Gastrocnemius medialis (tissue), 4 donors: ENCODE data around the gene CERS6. TPM values are rescaled to one million over a fixed set of nuclear protein-coding genes. Genes with fewer than 3 reads are reported as not detected.

Source experiments
- ATAC-seq, 2 donors: fragments of 150-250 bp; one replicate each; pipeline ENCODE4 v1.9.1; 2016
- DNase-seq, 2 donors: peaks; one replicate each; pipeline ENCODE4 v3.0.0-alpha.2; 2019
- H3K27ac ChIP-seq, 4 donors: fragments of 200-600 bp; sonication (generic); 1 replicate in 1 of 4; 2 replicates in 3 of 4; pipeline ENCODE4 v1.5.1; 2016 to 2018; ENCODE audit warnings: mild to moderate bottlenecking in 2 of 4, moderate library complexity in 1 of 4
- H3K27me3 ChIP-seq, 3 donors: fragments of 200-600 bp; sonication (generic) in 2 of 3; 1 replicate in 1 of 3; 2 replicates in 2 of 3; pipeline versions ENCODE4 v1.5.1 to v1.6.0; 2016 to 2019; ENCODE audit warnings: mild to moderate bottlenecking in 1 of 3, moderate library complexity in 1 of 3
- H3K36me3 ChIP-seq, 2 donors: fragments of 200-600 bp; sonication (generic) in 1 of 2; one replicate each; pipeline ENCODE4 v1.5.1; 2017 to 2018
- H3K4me1 ChIP-seq, 2 donors: fragments of 200-600 bp; sonication (generic) in 1 of 2; one replicate each; pipeline ENCODE4 v1.5.1; 2016 to 2017; ENCODE audit warnings: mild to moderate bottlenecking in 2 of 2
- H3K4me3 ChIP-seq, 4 donors: fragments of 200-600 bp; sonication (generic) in 3 of 4; 1 replicate in 1 of 4; 2 replicates in 3 of 4; pipeline ENCODE4 v1.5.1; 2016 to 2019; ENCODE audit warnings: mild to moderate bottlenecking in 2 of 4
- H3K9me3 ChIP-seq, 3 donors: fragments of 200-600 bp; sonication (generic) in 2 of 3; 1 replicate in 1 of 3; 2 replicates in 2 of 3; pipeline ENCODE4 v1.5.1; 2016 to 2019
- POLR2A ChIP-seq, 2 donors: fragments of 450-650 bp; IDR thresholded peaks; one replicate each; pipeline ENCODE4 v1.6.1; 2017; ENCODE audit warnings: antibody characterized with exemption in 2 of 2, mild to moderate bottlenecking in 2 of 2, moderate library complexity in 2 of 2
- in situ Hi-C, 4 donors: fragments of 200-750 bp; cut with MboI; loops; one replicate each; pipeline versions ENCODE4 v1.15.0 to v1.8.0; 2017; ENCODE audit warnings: low sequenced_read_pairs in 4 of 4
- intact Hi-C: fragments of 100-400 bp; cut with DNase I; formaldehyde crosslinking; loops from one replicate; pipeline ENCODE4 v1.15.1; 2023; ENCODE audit warnings: low total_unique reads
- total RNA-seq, 4 donors: library from RNA; depleted of rRNA; stranded (reverse); fragments of >200 nt; gene quantifications; one replicate each; pipeline versions ENCODE4 v1.1.0 to v1.2.3, GENCODE V29; 2016
- TF ChIP-seq, protein P1 (sequence below), 5 experiments: fragments of 450-650 bp in 3 of 5; fragments of 200-600 bp in 2 of 5; sonication (generic) in 2 of 5; IDR thresholded peaks in 4 of 5; conservative IDR thresholded peaks in 1 of 5; 1 replicate in 4 of 5; 2 replicates in 1 of 5; pipeline ENCODE4 v1.5.1; 2016 to 2019; ENCODE audit warnings: antibody characterized with exemption in 5 of 5, mild to moderate bottlenecking in 3 of 5, moderate library complexity in 3 of 5

Gene CERS6
- total RNA-seq, 4 donors from 2014 or later, result 11.9 to 18.0 (median 14.7) TPM

GRCh38 chr2:168782271-168782670, 326.2 kb downstream of the CERS6 start:
- Histone ChIP-seq H3K27me3 (no peaks in the 10 kb centered on the region), H3K4me1 (no peaks in the 10 kb centered on the region), H3K9me3 (no peaks in the 10 kb centered on the region), H3K36me3 (no peaks in the 10 kb centered on the region), H3K27ac (no peak overlapping the region), H3K4me3 (no peak overlapping the region)
- ATAC-seq (no peak), DNase-seq (no peak)
- TF ChIP-seq, protein P1, sequence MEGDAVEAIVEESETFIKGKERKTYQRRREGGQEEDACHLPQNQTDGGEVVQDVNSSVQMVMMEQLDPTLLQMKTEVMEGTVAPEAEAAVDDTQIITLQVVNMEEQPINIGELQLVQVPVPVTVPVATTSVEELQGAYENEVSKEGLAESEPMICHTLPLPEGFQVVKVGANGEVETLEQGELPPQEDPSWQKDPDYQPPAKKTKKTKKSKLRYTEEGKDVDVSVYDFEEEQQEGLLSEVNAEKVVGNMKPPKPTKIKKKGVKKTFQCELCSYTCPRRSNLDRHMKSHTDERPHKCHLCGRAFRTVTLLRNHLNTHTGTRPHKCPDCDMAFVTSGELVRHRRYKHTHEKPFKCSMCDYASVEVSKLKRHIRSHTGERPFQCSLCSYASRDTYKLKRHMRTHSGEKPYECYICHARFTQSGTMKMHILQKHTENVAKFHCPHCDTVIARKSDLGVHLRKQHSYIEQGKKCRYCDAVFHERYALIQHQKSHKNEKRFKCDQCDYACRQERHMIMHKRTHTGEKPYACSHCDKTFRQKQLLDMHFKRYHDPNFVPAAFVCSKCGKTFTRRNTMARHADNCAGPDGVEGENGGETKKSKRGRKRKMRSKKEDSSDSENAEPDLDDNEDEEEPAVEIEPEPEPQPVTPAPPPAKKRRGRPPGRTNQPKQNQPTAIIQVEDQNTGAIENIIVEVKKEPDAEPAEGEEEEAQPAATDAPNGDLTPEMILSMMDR (IDR thresholded peaks at IDR 0.05 in 4 of 5, conservative IDR thresholded peaks at IDR 0.05 in 1 of 5), result no peak
- no peak for TF ChIP-seq POLR2A (IDR thresholded peaks at IDR 0.05)
- intact Hi-C loops, result no loop called here
- in situ Hi-C loops, result no loop called here

GRCh38 chr2:168784993-168785392, 328.9 kb downstream of the CERS6 start:
- Histone ChIP-seq H3K27me3 (no peaks in the 10 kb centered on the region), H3K9me3 (no peaks in the 10 kb centered on the region), H3K27ac (no peak overlapping the region), H3K36me3 (no peaks in the 10 kb centered on the region), H3K4me1 (no peaks in the 10 kb centered on the region), H3K4me3 (no peak overlapping the region)
- intact Hi-C loops, result no loop called here
- no peak for DNase-seq
- no peak for ATAC-seq
- TF ChIP-seq, protein P1 (IDR thresholded peaks at IDR 0.05 in 4 of 5, conservative IDR thresholded peaks at IDR 0.05 in 1 of 5), result no peak
- in situ Hi-C loops, result no loop called here

GRCh38 chr2:168787098-168787781, 331.2 kb downstream of the CERS6 start:
- DNase-seq (no peak), ATAC-seq (no peak)
- intact Hi-C loops (no loop called here), in situ Hi-C loops (no loop called here)
- Histone ChIP-seq H3K9me3 (no peaks in the 10 kb centered on the region), H3K36me3 (no peaks in the 10 kb centered on the region), H3K27ac (no peak overlapping the region), H3K4me3 (no peak overlapping the region), H3K4me1 (no peaks in the 10 kb centered on the region), H3K27me3 (no peaks in the 10 kb centered on the region)
- TF ChIP-seq, protein P1 (IDR thresholded peaks at IDR 0.05 in 4 of 5, conservative IDR thresholded peaks at IDR 0.05 in 1 of 5), result no peak
- no peak for TF ChIP-seq POLR2A (IDR thresholded peaks at IDR 0.05)

DNA sequence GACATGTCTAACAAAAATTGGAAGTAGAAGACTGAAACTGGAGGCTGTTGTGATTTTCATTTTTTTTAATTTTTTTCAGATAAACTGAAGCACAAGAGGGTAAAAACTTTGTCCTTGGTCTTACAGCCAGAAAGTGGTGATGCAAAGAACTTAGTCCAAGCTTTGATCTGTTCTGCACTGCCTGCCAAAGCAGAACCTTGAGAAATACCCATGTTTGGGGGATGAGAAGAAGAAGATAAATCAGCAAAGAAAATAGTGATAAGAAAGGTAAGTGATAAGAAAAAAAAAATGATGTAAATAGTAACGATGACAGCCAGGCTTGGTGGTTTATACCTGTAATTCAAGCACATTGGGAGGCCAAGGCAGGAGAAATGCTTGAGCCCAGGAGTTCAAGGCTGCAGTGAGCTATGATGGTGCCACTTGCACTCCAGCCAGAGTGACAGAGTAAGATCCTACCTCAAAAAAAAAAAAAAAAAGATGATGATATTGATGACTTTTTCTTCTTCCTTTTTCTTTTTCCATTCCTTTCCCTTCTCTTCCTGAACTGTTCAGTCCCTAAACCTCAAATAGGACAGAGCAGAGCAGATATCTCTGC, 331.8 kb downstream of the CERS6 start:
- DNase-seq, result no peak
- in situ Hi-C loops, result no loop called here

More for the DNA sequence above, 331.8 kb downstream of the CERS6 start:
- ATAC-seq, result no peak
- intact Hi-C loops, result no loop called here
- H3K9me3 ChIP-seq, result no peaks in the 10 kb centered on the region
- H3K36me3 ChIP-seq, result no peaks in the 10 kb centered on the region
- no peaks in the 10 kb centered on the region for H3K4me1 ChIP-seq
- H3K27ac ChIP-seq, result no peak overlapping the region
- H3K27me3 ChIP-seq, result no peaks in the 10 kb centered on the region
- no peak overlapping the region for H3K4me3 ChIP-seq
- TF ChIP-seq POLR2A (IDR thresholded peaks at IDR 0.05), result no peak
- TF ChIP-seq, protein P1 (IDR thresholded peaks at IDR 0.05 in 4 of 5, conservative IDR thresholded peaks at IDR 0.05 in 1 of 5), result no peak
